GM19395 (cell line): ENCODE results near the gene KIF1A.

ENCODE experiments used
- ATAC-seq: cut with Tn5 transposase; IDR thresholded peaks from one replicate; pipeline ENCODE4 v1.9.1; 2021; ENCODE audit warnings: mild to moderate bottlenecking, moderate library complexity; ENCODE audit not compliant: unreplicated experiment

Gene KIF1A

GRCh38 chr2:240799033-240799820, 20.8 kb downstream of the KIF1A start:
- no peak for ATAC-seq

- no peak for ATAC-seq
Observed at GRCh38 chr2:240798327-240798905, 21.6 kb downstream of the KIF1A start.

- no peak for ATAC-seq
Observed at GRCh38 chr2:240797914-240798313, 22.1 kb downstream of the KIF1A start.

- no peak for ATAC-seq
Observed at GRCh38 chr2:240797500-240797895, 22.5 kb downstream of the KIF1A start.

GRCh38 chr2:240796543-240797499, 23.2 kb downstream of the KIF1A start:
- no peak for ATAC-seq

GRCh38 chr2:240795916-240796510, 24.0 kb downstream of the KIF1A start:
- ATAC-seq: no peak

- ATAC-seq: no peak
Observed at GRCh38 chr2:240795454-240795853, 24.6 kb downstream of the KIF1A start.

GRCh38 chr2:240794178-240794721, 25.8 kb downstream of the KIF1A start:
- ATAC-seq: no peak

GRCh38 chr2:240793313-240794177, 26.5 kb downstream of the KIF1A start:
- no peak for ATAC-seq

GRCh38 chr2:240792629-240793312, 27.2 kb downstream of the KIF1A start:
- ATAC-seq: no peak

- no peak for ATAC-seq
Observed at GRCh38 chr2:240791821-240792628, 28.0 kb downstream of the KIF1A start.

GRCh38 chr2:240791221-240791800, 28.7 kb downstream of the KIF1A start:
- ATAC-seq: no peak

GRCh38 chr2:240790370-240791220, 29.4 kb downstream of the KIF1A start:
- ATAC-seq: no peak

- no peak for ATAC-seq
Observed at GRCh38 chr2:240789501-240790369, 30.3 kb downstream of the KIF1A start.

GRCh38 chr2:240789051-240789453, 31.0 kb downstream of the KIF1A start:
- ATAC-seq: no peak

GRCh38 chr2:240788482-240788881, 31.5 kb downstream of the KIF1A start:
- no peak for ATAC-seq
